Thoracic aorta (tissue), 2 donors: ENCODE data around the gene PRSS2. TPM values are rescaled to one million over a fixed set of nuclear protein-coding genes. Genes with fewer than 3 reads are reported as not detected.
"Not testable (repeated sequence)": the region's sequence is repeated elsewhere in the genome, so short reads cannot be mapped to it uniquely, and the experiment has no call there.

Experiments
- ATAC-seq: fragments of 150-250 bp; one replicate; pipeline ENCODE4 v1.8.0; 2017; ENCODE audit warnings: low read depth; ENCODE audit not compliant: insufficient number of reproducible peaks, low FRiP score
- DNase-seq: peaks from one replicate; pipeline ENCODE4 v3.0.0-alpha.2; 2020; ENCODE audit warnings: low spot score
- H3K27ac ChIP-seq, 2 donors: fragments of 200-600 bp; sonication (generic); 1 replicate in 1 of 2; 2 replicates in 1 of 2; pipeline ENCODE4 v1.5.1; 2016; ENCODE audit warnings: mild to moderate bottlenecking in 2 of 2, moderate library complexity in 2 of 2
- H3K27me3 ChIP-seq: fragments of 200-600 bp; sonication (generic); replicated peaks from 2 replicates; pipeline ENCODE4 v1.6.0; 2016; ENCODE audit warnings: mild to moderate bottlenecking; ENCODE audit not compliant: insufficient read depth
- H3K36me3 ChIP-seq: fragments of 200-600 bp; sonication (generic); one replicate; pipeline ENCODE4 v1.5.1; 2016
- H3K4me1 ChIP-seq, 2 donors: fragments of 200-600 bp; sonication (generic); 1 replicate in 1 of 2; 2 replicates in 1 of 2; pipeline versions ENCODE4 v1.5.1 to v1.6.0; 2016; ENCODE audit warnings: low read depth in 2 of 2, mild to moderate bottlenecking in 1 of 2; ENCODE audit not compliant: control insufficient read depth in 1 of 2
- H3K4me3 ChIP-seq: fragments of 200-600 bp; sonication (generic); 2 replicates; pipeline ENCODE4 v1.5.1; 2016; ENCODE audit warnings: mild to moderate bottlenecking
- H3K9me3 ChIP-seq: fragments of 200-600 bp; sonication (generic); 2 replicates; pipeline ENCODE4 v1.5.1; 2016
- CTCF ChIP-seq: fragments of 200-600 bp; sonication (generic); IDR thresholded peaks from one replicate; pipeline ENCODE4 v1.5.1; 2019; ENCODE audit warnings: antibody characterized with exemption
- total RNA-seq, 2 donors: library from RNA; depleted of rRNA; stranded (reverse); fragments of >200 nt; gene quantifications; one replicate each; pipeline versions ENCODE4 v1.1.0 to v1.2.3, GENCODE V29; 2016

Gene PRSS2
- total RNA-seq, 2 donors from 2014 or later = 6.1 to 15.4 TPM

GRCh38 chr7:142754681-142755575 is 15.8 kb upstream of the PRSS2 start:
- no peak for DNase-seq
- H3K9me3 ChIP-seq = no peaks in the 10 kb centered on the region
- no peak for TF ChIP-seq CTCF

GRCh38 chr7:142758312-142758711 is 12.5 kb upstream of the PRSS2 start:
- H3K4me1 ChIP-seq, DNase-seq, H3K27ac ChIP-seq, H3K9me3 ChIP-seq, H3K4me3 ChIP-seq, ATAC-seq, H3K27me3 ChIP-seq, H3K36me3 ChIP-seq: not testable (repeated sequence)

More at GRCh38 chr7:142754681-142755575, 15.8 kb upstream of the PRSS2 start:
- no peaks in the 10 kb centered on the region for H3K36me3 ChIP-seq
- no peak overlapping the region for H3K4me3 ChIP-seq
- no peaks in the 10 kb centered on the region for H3K27me3 ChIP-seq
- H3K27ac ChIP-seq = no peak overlapping the region
- ATAC-seq = no peak
- no peaks in the 10 kb centered on the region for H3K4me1 ChIP-seq

DNA sequence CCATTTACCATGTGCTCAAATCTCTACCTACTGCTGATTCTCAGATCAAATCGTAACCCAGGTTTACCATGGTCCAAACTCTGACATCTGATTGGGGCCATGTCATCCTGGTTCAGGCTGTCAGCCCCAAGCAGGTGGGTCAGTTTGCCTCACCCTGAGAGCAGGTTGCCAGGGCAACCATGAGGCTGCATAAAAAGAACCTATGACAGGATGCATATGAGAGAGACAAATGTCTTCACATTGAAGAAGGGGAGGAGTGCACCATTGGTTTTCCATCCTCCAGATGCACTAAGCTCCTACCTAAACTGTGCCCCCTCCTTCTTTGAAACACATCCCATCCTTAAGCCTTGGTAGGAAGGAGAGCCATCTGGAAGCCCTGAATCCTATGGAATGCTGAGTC is 11.3 kb upstream of the PRSS2 start:
- no peak for TF ChIP-seq CTCF
- H3K27ac ChIP-seq = no peak overlapping the region
- ATAC-seq (no peak), DNase-seq (no peak)
- H3K4me3 ChIP-seq = no peak overlapping the region
- H3K4me1 ChIP-seq = no peaks in the 10 kb centered on the region
- H3K36me3 ChIP-seq = no peaks in the 10 kb centered on the region
- H3K9me3 ChIP-seq = no peaks in the 10 kb centered on the region
- H3K27me3 ChIP-seq = no peaks in the 10 kb centered on the region

DNA sequence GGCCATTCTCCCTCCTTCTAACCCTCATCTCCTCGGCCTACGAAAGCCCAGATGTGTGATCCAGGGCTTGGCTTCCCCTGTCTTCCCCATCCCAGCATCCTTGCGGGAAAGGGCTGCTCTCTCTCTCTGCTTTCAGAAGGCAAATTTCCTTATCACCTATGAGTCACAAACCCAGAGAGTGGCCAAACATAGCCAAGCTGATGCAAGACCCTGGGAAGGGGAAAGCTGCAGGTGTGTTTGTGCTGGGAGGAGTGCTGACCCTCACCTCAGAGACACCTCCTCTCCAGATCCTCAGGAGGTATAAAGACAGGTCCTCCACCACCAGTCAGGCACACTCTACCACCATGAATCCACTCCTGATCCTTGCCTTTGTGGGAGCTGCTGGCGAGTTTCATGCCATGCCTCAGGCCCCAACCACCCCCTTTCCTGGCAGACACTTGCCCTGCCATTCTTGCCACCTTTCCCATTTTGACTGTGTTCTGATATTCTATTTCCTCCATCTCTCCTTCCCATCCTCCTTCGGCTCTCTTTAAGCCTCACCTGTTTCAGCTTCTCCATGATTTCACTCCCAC is 10.6 kb upstream of the PRSS2 start:
- H3K27me3 ChIP-seq = no peaks in the 10 kb centered on the region
- no peak for DNase-seq
- no peak overlapping the region for H3K4me3 ChIP-seq
- no peak for ATAC-seq
- no peaks in the 10 kb centered on the region for H3K36me3 ChIP-seq
- no peak overlapping the region for H3K27ac ChIP-seq
- no peaks in the 10 kb centered on the region for H3K9me3 ChIP-seq
- H3K4me1 ChIP-seq = no peaks in the 10 kb centered on the region
- TF ChIP-seq CTCF = no peak

GRCh38 chr7:142761606-142762005 is 9.2 kb upstream of the PRSS2 start:
- not testable (repeated sequence) for H3K4me1 ChIP-seq, H3K36me3 ChIP-seq, H3K27me3 ChIP-seq, H3K9me3 ChIP-seq, ATAC-seq, DNase-seq, H3K4me3 ChIP-seq, H3K27ac ChIP-seq

DNA sequence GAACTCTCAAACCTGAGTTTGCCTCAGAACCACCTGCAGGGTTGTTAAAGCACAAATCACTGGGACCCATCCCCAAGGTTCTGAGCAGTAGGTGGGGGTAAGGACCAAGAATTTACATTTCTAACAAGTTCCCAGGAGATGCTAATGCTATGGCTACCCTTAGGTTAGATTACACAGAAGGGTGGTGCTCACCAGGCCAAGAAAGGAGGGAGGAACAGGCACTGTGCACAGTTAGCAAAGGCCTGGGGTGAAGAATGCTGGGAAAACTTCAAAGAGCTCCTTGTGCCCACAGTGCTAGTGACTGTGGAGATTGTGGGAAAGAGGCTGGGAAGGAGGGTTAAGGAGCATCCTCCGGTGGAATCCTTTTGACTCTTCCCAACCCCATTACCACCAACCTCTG is 8.7 kb upstream of the PRSS2 start:
- no peak for ATAC-seq
- DNase-seq = no peak
- no peaks in the 10 kb centered on the region for H3K27me3 ChIP-seq

More for the DNA sequence above, 8.7 kb upstream of the PRSS2 start:
- Histone ChIP-seq H3K9me3 (no peaks in the 10 kb centered on the region), H3K4me3 (no peak overlapping the region), H3K36me3 (no peaks in the 10 kb centered on the region), H3K4me1 (no peaks in the 10 kb centered on the region), H3K27ac (no peak overlapping the region)
- TF ChIP-seq CTCF = no peak
